GM15510 (cell line): ENCODE results near the gene H2BK1.

ENCODE experiments used
- POLR2A ChIP-seq: IDR thresholded peaks from 3 replicates; pipeline ENCODE4 v1.6.1; 2011; ENCODE audit warnings: borderline replicate concordance; ENCODE audit not compliant: insufficient read length; ENCODE audit errors: extremely low read depth

The H2BK1 gene

GRCh38 chr7:151248346-151249033, 38.2 kb upstream of the H2BK1 start, which contains the start of gene SMARCD3:
TSS of gene SMARCD3 (minus strand) at chr7:151248694. CDS start at chr7:151248562, 132 bp downstream.
- TF ChIP-seq POLR2A: no peak

- no peak for TF ChIP-seq POLR2A
These were observed 37.5 kb upstream of the H2BK1 start for GRCh38 chr7:151247611-151248345.

GRCh38 chr7:151246851-151247580, 36.7 kb upstream of the H2BK1 start:
- TF ChIP-seq POLR2A: no peak

GRCh38 chr7:151246102-151246850, 36.0 kb upstream of the H2BK1 start:
- TF ChIP-seq POLR2A: no peak

GRCh38 chr7:151245360-151246101, 35.2 kb upstream of the H2BK1 start:
- TF ChIP-seq POLR2A: no peak

GRCh38 chr7:151244841-151245346, 34.6 kb upstream of the H2BK1 start:
- TF ChIP-seq POLR2A: no peak

- TF ChIP-seq POLR2A: no peak
These were observed 34.0 kb upstream of the H2BK1 start for GRCh38 chr7:151244196-151244840.

GRCh38 chr7:151243408-151244195, 33.3 kb upstream of the H2BK1 start:
- no peak for TF ChIP-seq POLR2A

GRCh38 chr7:151243045-151243349, 32.7 kb upstream of the H2BK1 start:
- no peak for TF ChIP-seq POLR2A

- TF ChIP-seq POLR2A: no peak
These were observed 32.1 kb upstream of the H2BK1 start for GRCh38 chr7:151242159-151243044.

- TF ChIP-seq POLR2A: no peak
These were observed 31.4 kb upstream of the H2BK1 start for GRCh38 chr7:151241755-151242096.

GRCh38 chr7:151240942-151241754, 30.9 kb upstream of the H2BK1 start:
- TF ChIP-seq POLR2A: no peak

- TF ChIP-seq POLR2A: no peak
These were observed 30.2 kb upstream of the H2BK1 start for GRCh38 chr7:151240536-151240935.
